Loucy (cell line): ENCODE data around the gene PAPOLG.

Source experiments
- H2AFZ ChIP-seq: fragments of 200-600 bp; sonication (generic); 2 replicates; pipeline ENCODE4 v1.6.0; 2016; ENCODE audit warnings: antibody characterized with exemption, mild to moderate bottlenecking, low read length, moderate library complexity
- H3F3A ChIP-seq: fragments of 200-600 bp; 2 replicates; pipeline ENCODE4 v1.6.0; 2016; ENCODE audit warnings: antibody characterized with exemption, low read depth, mild to moderate bottlenecking
- H3K27me3 ChIP-seq: fragments of 200-600 bp; sonication (generic); 2 replicates; pipeline ENCODE4 v1.6.1; 2014; ENCODE audit warnings: low read length, mild to moderate bottlenecking; ENCODE audit not compliant: insufficient read depth, poor library complexity, severe bottlenecking
- H3K36me3 ChIP-seq: fragments of 200-600 bp; sonication (generic); 2 replicates; pipeline ENCODE4 v1.6.1; 2016; ENCODE audit warnings: low read length; ENCODE audit not compliant: insufficient read depth
- H3K4me1 ChIP-seq: fragments of 200-600 bp; sonication (generic); 2 replicates; pipeline ENCODE4 v1.5.1; 2014; ENCODE audit warnings: low read length, mild to moderate bottlenecking; ENCODE audit not compliant: insufficient read depth, poor library complexity, severe bottlenecking
- H3K4me2 ChIP-seq: fragments of 200-600 bp; sonication (generic); 2 replicates; pipeline ENCODE4 v1.6.0; 2014; ENCODE audit warnings: antibody characterized with exemption, low read length, low read depth, mild to moderate bottlenecking; ENCODE audit not compliant: poor library complexity, severe bottlenecking
- H3K4me3 ChIP-seq: fragments of 200-600 bp; sonication (generic); 2 replicates; pipeline ENCODE4 v1.5.1; 2014; ENCODE audit warnings: low read length, mild to moderate bottlenecking, mixed read lengths; ENCODE audit not compliant: poor library complexity, severe bottlenecking
- H3K79me2 ChIP-seq: fragments of 200-600 bp; sonication (generic); 2 replicates; pipeline ENCODE4 v1.6.1; 2014; ENCODE audit warnings: low read length; ENCODE audit not compliant: insufficient read depth
- H3K9ac ChIP-seq: fragments of 200-600 bp; sonication (generic); 2 replicates; pipeline ENCODE4 v1.6.0; 2014; ENCODE audit warnings: mild to moderate bottlenecking, low read depth, low read length, moderate library complexity; ENCODE audit not compliant: poor library complexity, severe bottlenecking
- H3K9me2 ChIP-seq: fragments of 200-600 bp; sonication (generic); replicated peaks from 2 replicates; pipeline ENCODE4 v1.6.1; 2016; ENCODE audit warnings: low read depth, low read length, mixed read lengths
- H3K9me3 ChIP-seq: fragments of 200-600 bp; sonication (generic); 2 replicates; pipeline ENCODE4 v1.6.1; 2014; ENCODE audit warnings: mild to moderate bottlenecking, antibody characterized with exemption, low read length, low read depth; ENCODE audit not compliant: insufficient read depth
- H4K20me1 ChIP-seq: fragments of 200-600 bp; sonication (generic); 2 replicates; pipeline ENCODE4 v1.6.0; 2014; ENCODE audit warnings: antibody characterized with exemption, low read length, mild to moderate bottlenecking; ENCODE audit not compliant: insufficient read depth, poor library complexity, severe bottlenecking
- CTCF ChIP-seq: fragments of 200-600 bp; sonication (generic); conservative IDR thresholded peaks from 2 replicates; pipeline ENCODE4 v1.5.1; 2014; ENCODE audit warnings: mild to moderate bottlenecking, antibody characterized with exemption, low read length
- EZH2phosphoT487 ChIP-seq: fragments of 200-600 bp; IDR thresholded peaks from 2 replicates; pipeline ENCODE4 v1.6.1; 2018; ENCODE audit warnings: antibody characterized with exemption, mild to moderate bottlenecking, moderate library complexity, borderline replicate concordance

The PAPOLG gene

GRCh38 chr2:60745761-60746160 is 10.3 kb upstream of the PAPOLG start:
- TF ChIP-seq EZH2phosphoT487 (no peak), CTCF (no peak)
- H3K36me3 ChIP-seq: no peaks in the 10 kb centered on the region
- H3K4me1 ChIP-seq: peaks cover 20% of the 10 kb centered on the region
- no peaks in the 10 kb centered on the region for H3K79me2 ChIP-seq
- H3K9me2 ChIP-seq: no peaks in the 10 kb centered on the region
- H3K9me3 ChIP-seq: no peaks in the 10 kb centered on the region
- no peaks in the 10 kb centered on the region for H3K27me3 ChIP-seq
- no peaks in the 10 kb centered on the region for H3F3A ChIP-seq
- peak overlapping the region; percentile 49 for H3K4me3 ChIP-seq
- H3K4me2 ChIP-seq: peak overlapping the region; percentile 64
- H4K20me1 ChIP-seq: no peaks in the 10 kb centered on the region
- peak overlapping the region; percentile 26 for H2AFZ ChIP-seq
- peak overlapping the region; percentile 56 for H3K9ac ChIP-seq

- TF ChIP-seq CTCF (no peak), EZH2phosphoT487 (no peak)
- H3K27me3 ChIP-seq: no peaks in the 10 kb centered on the region
Observed at GRCh38 chr2:60746318-60746717, 9.8 kb upstream of the PAPOLG start.

GRCh38 chr2:60759654-60760053 is 3.6 kb downstream of the PAPOLG start:
- Histone ChIP-seq H3K36me3 (peaks cover 31% of the 10 kb centered on the region), H3K4me2 (peak overlapping the region; percentile 91), H3K9ac (no peak overlapping the region), H3K4me3 (peak overlapping the region; percentile 92), H4K20me1 (peaks cover 42% of the 10 kb centered on the region), H3K79me2 (peaks cover 75% of the 10 kb centered on the region), H3K4me1 (peaks cover 41% of the 10 kb centered on the region), H3K9me2 (no peaks in the 10 kb centered on the region), H3K9me3 (no peaks in the 10 kb centered on the region), H2AFZ (no peak overlapping the region), H3F3A (no peaks in the 10 kb centered on the region), H3K27me3 (no peaks in the 10 kb centered on the region)
- TF ChIP-seq EZH2phosphoT487 (no peak), CTCF (no peak)

More at GRCh38 chr2:60746318-60746717, 9.8 kb upstream of the PAPOLG start:
- Histone ChIP-seq H3F3A (no peaks in the 10 kb centered on the region), H3K9ac (peak overlapping the region; percentile 56), H3K9me3 (no peaks in the 10 kb centered on the region), H3K4me2 (peak overlapping the region; percentile 64), H2AFZ (peak overlapping the region; percentile 26), H4K20me1 (no peaks in the 10 kb centered on the region), H3K79me2 (no peaks in the 10 kb centered on the region), H3K9me2 (no peaks in the 10 kb centered on the region), H3K4me3 (peak overlapping the region; percentile 49), H3K4me1 (peaks cover 20% of the 10 kb centered on the region), H3K36me3 (no peaks in the 10 kb centered on the region)
